SK-N-DZ (cell line): ENCODE measurements around the gene ZDHHC3.
"Not testable (repeated sequence)": the region's sequence is repeated elsewhere in the genome, so short reads cannot be mapped to it uniquely, and the experiment has no call there.

Experiments used
- DNase-seq: peaks from one replicate; pipeline ENCODE4 v3.0.0-alpha.2; 2015; ENCODE audit warnings: low spot score

Gene ZDHHC3

DNA sequence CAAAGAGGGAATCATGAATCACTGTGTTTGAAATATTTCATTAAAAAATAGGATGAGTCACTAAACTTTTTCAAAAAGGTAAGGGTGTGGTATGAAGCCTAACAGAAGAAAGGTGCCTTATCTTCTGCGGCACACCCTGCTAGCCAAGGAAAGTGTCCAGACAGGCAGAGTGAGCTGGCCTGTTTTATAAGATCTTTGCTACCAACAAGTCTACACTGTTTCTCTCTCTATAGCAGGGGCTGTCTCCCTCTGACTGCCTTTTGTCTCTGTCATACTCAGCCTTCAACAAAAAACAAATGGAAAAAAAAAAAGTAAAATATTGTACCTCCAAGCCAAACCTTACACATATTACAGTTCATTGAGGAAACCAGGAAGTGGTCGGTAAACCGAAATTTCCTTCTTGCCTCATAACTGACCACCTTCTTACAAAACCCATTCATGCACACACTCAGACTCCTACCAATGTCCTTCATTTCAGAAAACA is 9.1 kb downstream of the ZDHHC3 start:
- DNase-seq, result no peak

DNA sequence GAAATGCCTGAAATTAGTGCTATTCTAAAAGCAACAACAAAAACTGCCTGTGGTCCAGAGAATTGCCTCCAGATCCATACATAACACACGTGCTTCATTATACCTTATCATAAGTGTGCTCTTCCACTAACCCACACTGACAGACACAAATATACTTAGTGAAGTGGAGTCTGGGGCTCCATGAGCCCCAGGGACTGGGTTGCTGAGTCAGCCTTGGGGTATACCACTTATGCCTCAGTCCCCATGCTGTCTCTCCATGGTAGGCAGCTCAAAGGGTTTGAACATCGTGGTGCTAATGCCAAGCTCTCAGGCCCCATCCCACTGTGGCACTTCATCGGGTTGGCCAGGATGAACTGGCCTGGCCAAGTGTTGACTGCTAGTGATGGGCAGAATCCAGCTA is 10.8 kb downstream of the ZDHHC3 start:
- no peak for DNase-seq

DNA sequence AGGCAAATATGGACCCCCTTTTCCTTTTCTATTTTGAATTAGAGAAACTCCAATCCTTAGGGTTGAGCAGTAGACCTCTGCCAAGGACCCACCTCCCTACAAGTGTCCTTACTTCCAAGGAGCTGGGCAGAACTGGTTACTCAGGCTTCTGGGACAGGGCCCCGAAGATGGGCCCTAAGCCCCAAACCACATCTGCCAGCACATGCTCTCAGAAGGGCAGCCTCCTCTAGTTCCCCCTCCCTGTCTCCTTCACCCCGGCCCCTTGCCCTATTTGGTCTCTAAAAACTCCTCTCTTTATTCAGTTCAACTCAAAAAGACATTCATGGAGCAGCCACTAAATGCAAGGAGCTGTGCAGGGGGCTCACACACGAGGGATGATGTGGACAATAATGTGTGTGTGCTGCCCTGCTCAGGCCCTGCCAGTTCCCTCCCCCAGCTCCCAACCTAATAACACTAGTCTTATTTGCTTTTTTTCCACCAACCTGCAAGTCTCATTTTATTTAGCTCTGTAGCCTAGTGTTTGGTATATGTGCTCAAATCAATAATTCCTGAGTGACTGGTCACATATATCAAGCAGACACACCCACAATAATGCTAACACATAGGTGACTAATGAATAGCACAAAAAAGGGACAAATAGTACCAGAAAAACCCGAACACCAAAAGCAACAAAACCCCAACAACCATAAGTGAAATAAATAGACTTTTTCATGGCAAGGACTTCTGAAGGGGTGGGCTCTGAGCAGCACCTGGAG is 12.2 kb downstream of the ZDHHC3 start:
- DNase-seq, result no peak

DNA sequence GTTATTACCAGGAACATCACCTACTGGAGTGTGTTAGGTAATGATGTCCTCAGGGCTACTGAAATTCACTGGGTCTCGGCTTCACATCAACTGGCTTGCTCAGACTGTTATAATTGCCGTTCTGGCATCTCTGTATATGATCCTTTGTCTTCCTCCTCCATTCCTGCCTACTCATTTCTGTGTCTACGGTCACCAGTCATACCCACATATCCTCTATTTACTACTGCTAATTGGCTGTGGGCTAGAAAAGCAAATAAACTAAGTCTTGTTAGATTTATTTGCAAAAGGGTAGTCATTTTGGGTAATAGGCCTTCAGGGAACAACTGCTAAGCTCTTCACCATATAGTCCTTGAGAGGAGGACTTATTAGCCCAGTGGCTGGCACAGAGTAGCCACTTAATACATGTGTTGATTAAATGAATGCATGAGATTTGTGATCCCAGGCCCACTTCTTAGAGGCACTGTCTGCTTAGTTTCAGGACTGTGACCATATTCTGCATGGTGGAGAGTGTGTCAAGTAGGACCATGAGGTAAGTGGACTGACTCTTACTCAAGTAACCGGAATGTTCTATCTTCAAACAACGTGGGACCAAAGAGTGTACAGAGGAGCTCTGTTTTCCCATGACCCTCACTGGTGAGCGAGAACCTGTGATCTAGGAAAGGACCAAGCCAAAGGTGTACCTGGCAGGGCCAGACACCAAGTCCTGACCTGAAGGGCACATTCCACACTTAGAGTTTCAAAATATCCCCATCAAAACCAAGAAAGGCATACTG is 13.2 kb downstream of the ZDHHC3 start:
- DNase-seq, result no peak

DNA sequence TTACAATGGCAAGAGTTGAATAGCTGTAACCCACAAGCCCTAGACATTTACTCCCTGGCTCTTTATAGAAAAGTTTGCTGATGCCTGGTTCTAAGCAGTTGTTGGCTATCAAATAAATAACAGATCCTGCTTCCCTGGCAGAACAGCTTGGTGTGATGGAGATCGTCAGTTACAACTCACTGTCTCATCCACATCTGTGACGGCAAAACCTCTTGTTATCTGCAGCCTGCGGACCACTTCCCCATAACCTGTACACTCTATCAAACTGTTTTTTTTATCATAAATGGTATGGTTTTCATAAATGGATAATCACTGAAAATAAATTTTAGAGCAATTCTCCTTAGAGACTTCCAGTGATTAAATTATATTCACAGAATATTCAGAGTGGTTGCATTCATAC is 14.1 kb downstream of the ZDHHC3 start:
- DNase-seq, result no peak

DNA sequence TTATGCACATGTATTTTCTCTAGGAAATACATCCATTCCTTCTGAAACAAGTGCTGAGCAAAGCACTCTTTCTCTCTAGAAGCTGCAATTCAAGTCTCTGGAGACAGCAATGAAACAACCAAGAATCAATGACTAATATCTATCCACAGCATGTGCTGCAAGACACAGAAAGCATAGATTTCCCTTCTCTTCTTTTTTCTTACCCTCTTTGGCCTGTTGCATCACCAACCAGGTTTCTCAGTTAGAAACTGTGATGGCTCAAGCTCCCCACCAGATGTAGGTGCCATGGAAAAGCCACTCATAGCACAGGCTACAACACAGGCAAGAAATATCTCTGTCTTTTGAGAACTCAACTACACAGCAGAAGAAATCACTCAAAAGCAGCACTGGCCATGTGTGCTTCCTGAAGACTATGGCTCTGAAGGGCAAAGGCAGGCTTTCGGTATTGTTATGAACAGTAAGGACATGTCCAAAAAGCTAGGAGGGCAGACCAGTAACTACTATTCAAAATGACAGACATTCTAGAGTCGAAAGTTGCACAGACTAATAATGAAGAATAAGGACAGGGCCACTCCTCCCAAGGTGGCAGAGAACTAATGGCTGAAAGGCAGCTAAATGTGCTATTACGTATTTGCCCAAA is 15.5 kb downstream of the ZDHHC3 start:
- DNase-seq, result no peak

DNA sequence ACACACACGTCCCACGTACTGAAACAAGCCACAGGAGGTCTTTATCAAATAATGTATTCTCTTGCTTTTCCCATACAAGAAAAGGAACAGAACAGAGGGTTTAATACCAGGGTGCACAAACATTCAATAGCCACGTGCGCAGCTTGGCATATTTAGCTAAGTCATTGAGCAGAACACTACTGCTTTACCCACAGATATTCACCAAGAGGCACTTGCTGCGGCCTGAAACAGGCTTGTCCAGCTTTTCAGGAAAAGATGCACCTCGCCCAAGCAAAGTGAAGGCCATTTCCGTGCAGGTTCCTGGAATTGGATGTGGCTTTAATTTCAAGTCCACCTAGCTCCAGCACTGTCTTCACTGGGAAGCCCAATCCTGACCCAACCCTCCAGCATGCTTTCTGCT is 17.6 kb downstream of the ZDHHC3 start:
- no peak for DNase-seq

DNA sequence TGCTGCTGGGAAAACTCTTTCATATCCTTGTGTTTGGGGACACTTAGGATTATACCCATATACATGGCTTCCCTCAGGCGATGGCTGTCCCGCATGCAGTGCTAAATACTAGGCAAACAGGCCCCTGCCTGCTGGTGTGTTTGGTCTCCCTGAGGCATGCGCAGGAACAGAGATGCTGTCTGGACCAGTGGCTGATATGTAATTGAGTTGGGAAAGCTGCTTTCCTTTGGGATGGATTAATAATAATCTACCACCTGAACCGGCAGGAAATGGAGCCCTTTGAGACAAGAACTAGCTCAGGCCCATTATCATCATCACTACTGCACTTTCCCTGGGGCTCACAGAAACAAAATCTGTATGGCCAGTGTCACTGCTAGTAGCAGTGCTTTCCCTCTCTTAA is 18.0 kb downstream of the ZDHHC3 start:
- DNase-seq, result no peak

DNA sequence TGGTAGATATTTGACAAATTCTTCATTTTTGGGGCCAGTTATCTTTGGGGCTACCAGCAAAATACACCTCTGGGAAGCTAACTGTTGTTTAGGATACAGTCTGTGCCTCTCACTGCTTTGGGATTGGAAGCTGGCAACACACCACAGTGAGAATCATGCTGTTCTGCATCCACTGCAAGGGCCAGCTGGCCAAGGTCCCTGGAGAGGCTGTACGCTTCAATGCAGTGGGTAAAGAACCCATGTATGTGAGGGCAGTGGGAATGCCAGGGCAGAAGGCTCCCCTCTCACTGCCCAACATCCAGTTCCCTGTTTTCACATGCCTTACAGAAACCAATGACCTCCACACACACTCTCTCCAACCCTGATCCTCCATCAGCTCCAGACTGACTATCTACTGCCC is 20.1 kb downstream of the ZDHHC3 start:
- no peak for DNase-seq

DNA sequence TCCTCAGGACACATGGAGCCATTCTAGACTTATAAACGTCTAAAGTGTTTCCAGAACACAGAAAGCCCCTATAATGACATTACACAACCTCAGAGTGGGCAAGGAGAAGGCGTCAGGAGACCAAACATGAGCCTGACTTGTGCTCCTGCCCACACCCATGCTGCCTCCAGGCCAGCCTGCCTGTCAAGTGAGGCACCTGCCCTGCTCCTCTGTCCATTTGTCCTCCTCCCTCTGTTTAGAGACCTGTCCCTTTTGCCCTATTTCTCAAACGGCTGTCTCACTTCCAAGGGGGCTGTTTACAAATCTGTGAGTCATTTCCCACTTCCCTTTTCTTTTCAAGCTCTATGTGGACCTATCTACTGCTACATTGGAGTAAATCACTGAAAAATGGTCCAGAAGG is 21.0 kb downstream of the ZDHHC3 start:
- DNase-seq, result no peak

DNA sequence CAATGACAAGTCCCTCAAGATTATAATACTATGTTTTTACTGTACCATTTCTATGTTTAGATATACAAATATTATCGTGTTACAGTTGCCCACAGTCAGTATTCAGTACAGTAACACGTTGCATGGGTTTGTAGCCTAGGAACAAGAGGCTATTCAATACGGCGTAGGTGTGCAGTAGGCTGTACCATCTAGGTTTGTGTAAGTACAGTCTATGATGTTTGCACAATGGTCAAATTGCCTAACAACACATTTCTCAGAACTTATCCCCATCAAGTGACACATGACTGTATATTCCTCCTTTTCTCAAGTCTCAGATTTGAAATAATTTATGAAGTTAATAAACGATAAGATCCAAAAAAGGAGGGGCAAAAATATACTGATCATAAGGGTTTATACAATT is 21.7 kb downstream of the ZDHHC3 start:
- no peak for DNase-seq

DNA sequence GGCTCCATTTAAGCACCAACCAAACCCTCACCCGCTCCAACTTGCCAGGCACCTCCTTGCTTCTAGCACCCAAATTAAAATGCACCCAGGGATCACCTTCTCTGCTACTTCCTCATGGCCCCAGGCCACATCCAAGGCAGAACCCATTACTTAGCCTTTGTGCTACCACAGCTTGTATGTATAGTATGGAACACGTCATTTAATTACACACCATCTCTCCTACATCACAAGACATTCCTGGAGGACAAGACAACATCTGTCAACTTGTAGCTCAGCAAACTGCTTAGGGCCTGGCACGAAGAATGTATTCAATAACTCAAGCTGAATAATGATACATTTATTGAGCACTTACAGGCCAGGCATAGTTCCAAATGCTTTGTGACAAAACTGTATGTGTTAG is 23.3 kb downstream of the ZDHHC3 start:
- DNase-seq, result no peak

DNA sequence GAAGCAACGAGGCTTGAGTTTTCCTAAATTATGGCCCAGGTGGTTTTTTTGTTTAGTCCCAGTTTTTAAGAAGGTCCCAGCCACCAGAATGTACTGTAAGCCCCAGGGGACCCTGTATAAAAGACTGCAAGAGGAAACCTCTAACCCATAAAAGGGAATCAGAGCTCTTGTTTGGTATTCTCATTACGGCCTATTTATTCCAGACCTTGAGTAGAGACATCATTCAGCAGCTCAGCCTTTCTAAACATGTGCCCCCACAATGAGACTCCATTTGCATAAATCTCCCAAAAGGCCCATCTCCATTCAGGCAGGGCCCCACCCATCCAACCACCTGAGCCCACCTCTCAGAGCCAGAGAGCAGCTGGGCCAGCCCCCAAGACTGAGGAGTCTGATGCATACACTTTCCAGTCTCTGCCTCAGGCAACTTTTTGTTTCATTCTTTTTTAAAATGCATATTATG is 25.7 kb downstream of the ZDHHC3 start:
- DNase-seq, result no peak

DNA sequence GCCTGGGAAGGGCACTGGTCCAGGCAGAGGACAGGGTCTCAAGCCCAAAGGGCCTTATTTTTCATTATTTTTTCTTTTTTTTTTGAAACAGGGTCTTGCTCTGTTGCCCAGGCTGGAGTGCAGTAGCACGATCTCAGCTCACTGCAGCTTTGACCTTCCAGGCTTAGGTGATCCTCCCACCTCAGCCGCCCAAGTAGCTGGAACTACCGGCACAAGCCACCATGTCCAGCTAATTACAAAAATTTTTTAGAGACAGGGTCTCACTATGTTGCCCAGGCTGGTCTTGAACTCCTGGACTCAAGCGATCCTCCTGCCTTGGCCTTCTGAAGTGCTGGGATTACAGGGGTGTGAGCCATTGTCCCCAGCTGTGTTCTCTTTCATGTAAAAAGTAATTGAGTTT is 26.2 kb downstream of the ZDHHC3 start:
- not testable (repeated sequence) for DNase-seq

DNA sequence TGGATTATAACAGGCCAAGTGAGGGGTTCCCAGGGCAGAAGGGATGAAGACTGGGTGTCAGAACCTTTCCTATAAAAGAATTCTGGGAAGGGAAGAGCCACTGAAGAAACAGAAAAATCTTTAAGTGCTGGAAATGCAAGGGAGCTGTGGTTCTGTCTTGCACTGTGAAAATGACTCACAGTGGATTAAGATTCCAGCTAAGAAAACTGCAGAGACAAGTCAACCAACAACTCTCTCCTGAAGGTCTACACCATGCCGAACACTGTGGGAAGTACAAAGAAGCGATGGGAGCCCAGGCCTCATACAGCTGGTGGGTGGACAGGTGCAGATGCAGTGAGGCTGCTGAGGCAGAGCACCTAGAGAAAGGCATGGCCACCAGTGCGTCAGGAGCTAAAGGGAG is 27.7 kb downstream of the ZDHHC3 start:
- no peak for DNase-seq

DNA sequence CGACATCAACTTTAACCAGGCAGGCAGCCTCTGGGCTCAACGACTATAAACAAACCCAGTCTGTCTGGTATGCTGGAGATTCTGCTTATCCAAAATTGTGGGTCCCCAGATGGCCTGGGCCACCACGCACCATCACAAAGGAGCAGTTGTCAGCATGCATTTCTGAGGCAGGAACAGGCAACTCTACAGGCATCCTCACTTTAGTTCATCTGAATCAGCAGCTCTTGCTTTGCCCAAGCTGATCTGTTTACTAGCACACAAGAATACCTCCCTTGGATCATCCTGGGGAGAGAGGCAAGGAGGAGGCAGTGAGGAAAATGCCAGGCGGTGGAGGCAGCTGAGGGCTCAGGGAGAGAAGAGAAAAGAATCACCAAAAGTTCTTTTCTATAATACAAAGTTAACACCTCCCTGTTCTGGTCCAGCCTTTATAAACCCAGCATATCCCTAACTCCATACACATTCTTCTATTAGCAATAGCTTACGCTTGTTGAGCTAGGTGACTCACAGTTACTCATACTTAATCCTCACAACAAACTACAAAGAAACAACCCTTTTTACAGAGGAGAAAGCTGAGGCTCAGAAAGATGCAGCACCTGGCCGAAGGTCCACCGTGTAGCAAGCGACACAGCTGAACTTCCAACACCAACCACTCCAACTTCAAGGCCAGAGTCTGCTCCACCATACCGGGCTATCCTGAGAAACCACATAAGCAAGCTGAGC is 33.6 kb downstream of the ZDHHC3 start:
- DNase-seq, result no peak

DNA sequence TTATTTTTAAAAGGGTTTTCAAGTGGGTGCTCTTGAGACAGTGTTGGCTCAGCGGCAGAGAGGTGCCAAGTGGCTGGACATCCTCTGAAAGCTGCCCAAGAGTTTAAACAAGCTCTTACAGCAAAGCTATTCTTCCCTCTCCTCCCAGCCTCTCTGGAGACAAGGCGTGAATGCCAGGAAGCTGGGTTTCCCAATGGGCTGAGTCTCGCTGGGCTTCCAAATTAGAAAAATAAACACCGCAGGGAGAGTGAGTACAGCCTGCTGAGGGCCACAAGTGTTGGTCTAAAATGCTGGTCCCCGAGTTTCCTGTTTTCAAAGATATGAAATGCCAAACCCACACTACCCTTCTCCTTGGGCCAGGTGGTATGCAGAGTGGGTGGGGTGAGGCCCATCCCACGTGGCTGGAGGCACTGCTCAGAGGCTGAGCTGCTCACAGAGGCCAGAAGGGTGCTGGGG is 36.4 kb downstream of the ZDHHC3 start:
- DNase-seq, result no peak

DNA sequence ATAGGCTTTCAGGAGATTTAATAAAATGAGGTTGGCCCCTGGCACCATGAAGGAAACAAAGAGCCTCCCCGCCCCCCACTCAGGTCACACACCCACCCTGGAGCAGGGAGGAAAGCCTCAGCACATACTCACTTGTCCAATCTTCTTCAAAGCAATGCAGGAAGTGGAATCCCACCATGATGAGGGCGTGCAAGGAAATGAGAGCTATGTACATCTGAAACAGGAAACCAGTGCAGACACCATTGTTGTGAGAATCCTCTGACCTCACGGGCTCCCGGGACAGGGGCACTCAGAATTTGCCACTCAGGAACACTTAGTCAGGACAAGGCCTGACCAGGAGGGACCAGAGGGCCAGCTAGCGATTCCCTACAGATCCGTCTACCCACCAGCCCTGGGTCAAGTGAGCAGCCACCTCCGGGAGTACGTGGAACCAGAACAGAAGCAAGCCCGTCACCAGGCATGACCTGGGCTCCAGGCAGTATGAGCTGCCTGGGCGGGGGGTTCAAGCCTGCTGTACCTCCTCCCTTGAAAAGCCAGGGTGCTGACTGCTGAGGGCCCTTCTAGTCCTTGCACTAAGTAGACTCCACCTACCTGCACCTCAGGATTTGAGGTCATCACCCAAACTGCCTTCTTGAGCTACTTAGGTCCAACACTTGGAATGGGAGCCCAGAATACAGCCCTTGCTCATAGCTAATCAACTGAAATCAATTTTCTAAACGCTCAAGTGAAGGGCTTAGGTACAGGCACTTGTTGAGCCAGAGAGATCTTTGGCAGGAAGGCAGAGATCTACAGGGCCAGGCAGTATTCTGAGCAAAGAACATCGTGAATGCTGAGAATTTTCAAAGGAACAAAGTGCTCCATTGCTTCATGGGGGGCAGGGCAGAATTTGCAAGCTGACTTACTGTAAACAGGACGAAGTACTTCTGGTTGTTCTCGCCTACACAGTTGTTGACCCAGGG is 42.7 kb downstream of the ZDHHC3 start:
- no peak for DNase-seq

DNA sequence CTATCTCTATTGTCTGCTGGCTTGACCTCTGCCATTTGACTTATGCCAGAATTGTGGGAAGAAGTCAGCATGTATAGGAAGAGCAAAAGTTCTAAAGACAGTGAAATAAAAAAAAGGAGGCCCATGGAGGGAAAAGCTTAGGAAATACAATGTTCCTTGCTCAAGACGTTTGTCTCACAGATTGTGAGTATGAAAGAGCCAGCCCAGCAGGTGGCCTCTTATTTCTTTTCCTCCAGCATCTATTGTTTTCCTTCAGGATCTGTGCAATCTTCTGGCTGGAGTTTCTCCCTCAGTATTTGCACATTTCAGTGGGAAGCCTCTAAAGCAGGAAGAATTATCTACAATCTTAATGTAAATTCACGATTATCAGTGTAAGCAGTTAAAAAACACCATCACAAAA is 43.7 kb downstream of the ZDHHC3 start:
- no peak for DNase-seq

DNA sequence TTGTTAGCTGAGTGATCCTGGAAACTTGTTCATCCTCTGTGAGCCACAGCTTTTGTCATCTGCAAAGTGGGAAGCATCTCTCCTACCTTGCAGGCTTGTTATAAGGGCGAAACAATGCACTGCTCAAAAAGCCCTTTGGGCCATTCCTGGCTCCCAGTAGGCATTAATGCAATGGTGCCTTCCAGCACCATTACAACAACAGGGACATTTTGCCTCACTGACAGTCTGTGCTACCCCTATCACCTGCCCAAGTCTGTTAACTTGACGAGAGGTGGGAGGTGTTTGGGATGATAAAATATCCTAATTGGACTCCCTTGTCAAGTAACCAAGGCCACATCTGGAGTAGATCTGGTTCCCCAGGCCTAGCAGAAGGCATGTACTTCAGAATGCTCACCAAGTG is 44.2 kb downstream of the ZDHHC3 start:
- DNase-seq, result no peak

DNA sequence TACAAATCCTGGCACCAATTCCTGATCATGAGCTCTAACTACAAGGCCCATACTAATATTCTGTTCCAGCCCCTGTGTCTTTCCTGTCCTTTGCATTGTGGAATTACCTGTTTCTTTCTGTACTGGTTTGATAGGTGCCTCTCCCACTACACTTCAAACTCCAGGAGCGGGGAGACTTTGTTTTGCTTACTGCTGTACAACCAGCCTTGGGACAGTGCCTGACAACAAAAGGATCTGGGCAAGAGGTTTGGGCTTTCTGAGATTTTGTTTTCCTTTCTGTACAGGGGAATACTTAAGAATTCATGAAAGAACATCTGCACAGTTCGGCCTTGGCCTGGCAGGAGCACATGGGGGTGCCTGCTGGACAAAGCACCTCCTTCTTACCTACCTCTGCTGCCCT is 45.1 kb downstream of the ZDHHC3 start:
- DNase-seq, result no peak
